ENCODE data around the gene TSPYL1.
A peak's percentile ranks its signal among the peaks of the same experiment; 100 is the strongest.

TSPYL1 gene

GRCh38 chr6:116279232-116280160, at the start of gene TSPYL1:
TSPYL1 (minus strand) TSS chr6:116279930; CDS start chr6:116279830, 100 bp downstream.
- Histone ChIP-seq H3K9me3 (no peaks in the 10 kb centered on the region), H3K36me3 (peaks cover 0 to 8% (median under 1%) of the 10 kb centered on the region in 3 donors), H3K27me3 (no peaks in the 10 kb centered on the region), H3K4me3 (peak within 1 kb of the TSS; percentile 80 to 85), H3K4me1 (peaks cover 0 to 49% (median 28%) of the 10 kb centered on the region in 4 donors), H3K27ac (peak within 1 kb of the TSS; percentile 98 to 99)
- intact Hi-C loops (cut with DNase I; ENCODE audit: low total_unique reads): loop anchor here (10.0 kb wide), 1 partner anchor 255 kb away; no protein-coding TSS in a partner anchor
- no peak for TF ChIP-seq CTCF (IDR thresholded peaks at IDR 0.05)
- DNase-seq: peak; percentile 97 to 98

- H3K4me1 ChIP-seq: peaks cover 0 to 42% (median 8%) of the 10 kb centered on the region in 4 donors
- no peaks in the 10 kb centered on the region for H3K27me3 ChIP-seq
- no peak for TF ChIP-seq CTCF (IDR thresholded peaks at IDR 0.05)
- H3K9me3 ChIP-seq: no peaks in the 10 kb centered on the region
- H3K27ac ChIP-seq: no peak overlapping the region
- no peaks in the 10 kb centered on the region for H3K36me3 ChIP-seq
- intact Hi-C loops (cut with DNase I; ENCODE audit: low total_unique reads): no loop called here
- H3K4me3 ChIP-seq: no peak overlapping the region
- no peak for DNase-seq
Measured at GRCh38 chr6:116329156-116329555, 49.4 kb upstream of the TSPYL1 start.

GRCh38 chr6:116328528-116328903, 48.8 kb upstream of the TSPYL1 start:
- no peak overlapping the region for H3K27ac ChIP-seq
- no peaks in the 10 kb centered on the region for H3K9me3 ChIP-seq
- TF ChIP-seq CTCF (IDR thresholded peaks at IDR 0.05): no peak
- peaks cover 0 to 42% (median 8%) of the 10 kb centered on the region in 4 donors for H3K4me1 ChIP-seq
- no peaks in the 10 kb centered on the region for H3K36me3 ChIP-seq
- no peak overlapping the region for H3K4me3 ChIP-seq
- intact Hi-C loops (cut with DNase I; ENCODE audit: low total_unique reads): no loop called here
- DNase-seq: no peak
- H3K27me3 ChIP-seq: no peaks in the 10 kb centered on the region

GRCh38 chr6:116327803-116328527, 48.2 kb upstream of the TSPYL1 start:
- DNase-seq: no peak
- Histone ChIP-seq H3K4me3 (no peak overlapping the region), H3K27ac (no peak overlapping the region), H3K4me1 (peaks cover 0 to 42% (median 8%) of the 10 kb centered on the region in 4 donors), H3K9me3 (no peaks in the 10 kb centered on the region), H3K27me3 (no peaks in the 10 kb centered on the region), H3K36me3 (no peaks in the 10 kb centered on the region)
- no peak for TF ChIP-seq CTCF (IDR thresholded peaks at IDR 0.05)
- intact Hi-C loops (cut with DNase I; ENCODE audit: low total_unique reads): no loop called here

- Histone ChIP-seq H3K36me3 (no peaks in the 10 kb centered on the region), H3K4me1 (peaks cover 0 to 42% (median 8%) of the 10 kb centered on the region in 4 donors), H3K27me3 (no peaks in the 10 kb centered on the region), H3K27ac (no peak overlapping the region), H3K9me3 (no peaks in the 10 kb centered on the region), H3K4me3 (no peak overlapping the region)
- intact Hi-C loops (cut with DNase I; ENCODE audit: low total_unique reads): no loop called here
- no peak for DNase-seq
- no peak for TF ChIP-seq CTCF (IDR thresholded peaks at IDR 0.05)
Measured at GRCh38 chr6:116326996-116327395, 47.3 kb upstream of the TSPYL1 start.

Measured in tibial artery (tissue), 4 donors.